Testis (tissue), 2 donors: ENCODE measurements around the gene SESTD1.

Experiments
- CTCF ChIP-seq, 3 experiments: fragments of 450-650 bp in 2 of 3; fragments of 200-600 bp in 1 of 3; sonication (generic) in 1 of 3; IDR thresholded peaks; one replicate each; pipeline ENCODE4 v1.5.1; 2016 to 2019; ENCODE audit warnings: antibody characterized with exemption in 3 of 3, mild to moderate bottlenecking in 2 of 3, moderate library complexity in 1 of 3
- POLR2A ChIP-seq: fragments of 450-650 bp; IDR thresholded peaks from one replicate; pipeline ENCODE4 v1.6.1; 2017; ENCODE audit warnings: antibody characterized with exemption, mild to moderate bottlenecking, moderate library complexity

- TF ChIP-seq CTCF (IDR thresholded peaks at IDR 0.05) (no peak), POLR2A (no peak)
These were observed 3.8 kb upstream of the SESTD1 start for GRCh38 chr2:179268277-179268925.
